Chondrocyte (in vitro differentiated cells): ENCODE results near the gene SNW1. TPM values are rescaled to one million over a fixed set of nuclear protein-coding genes. Genes with fewer than 3 reads are reported as not detected.

Source experiments
- DNase-seq: peaks from one replicate; pipeline ENCODE4 v3.0.0; 2021; ENCODE audit warnings: mixed read lengths, low spot score
- H3K27ac Mint-ChIP-seq: one replicate; pipeline ENCODE4 v1.8.0; 2021; ENCODE audit warnings: mild to moderate bottlenecking, moderate library complexity, mixed read lengths; ENCODE audit not compliant: unreplicated experiment
- H3K27me3 Mint-ChIP-seq: 2 replicates; pipeline ENCODE4 v1.8.0; 2021; ENCODE audit warnings: low read depth, mixed read lengths
- H3K36me3 Mint-ChIP-seq: 2 replicates; pipeline ENCODE4 v1.8.0; 2021; ENCODE audit warnings: low read depth, mixed read lengths
- H3K4me1 Mint-ChIP-seq: 2 replicates; pipeline ENCODE4 v1.8.0; 2021; ENCODE audit warnings: low read depth, mild to moderate bottlenecking, mixed read lengths
- H3K4me3 Mint-ChIP-seq: one replicate; pipeline ENCODE4 v1.8.0; 2021; ENCODE audit warnings: mild to moderate bottlenecking, moderate library complexity, mixed read lengths; ENCODE audit not compliant: unreplicated experiment
- H3K9me3 Mint-ChIP-seq: 2 replicates; pipeline ENCODE4 v1.8.0; 2021; ENCODE audit warnings: low read depth, mixed read lengths
- CTCF ChIP-seq: fragments of 200-600 bp; sonication (generic); IDR thresholded peaks from 2 replicates; pipeline ENCODE4 v1.5.0; 2021; ENCODE audit warnings: antibody characterized with exemption, mild to moderate bottlenecking, moderate library complexity
- total RNA-seq: library from RNA; stranded (reverse); gene quantifications from 3 replicates; pipeline ENCODE4 v1.2.1, GENCODE V29; 2021

SNW1 gene
- total RNA-seq, 1 donor from 2014 or later: 61.7 TPM

GRCh38 chr14:77746064-77746702 is 14.8 kb downstream of the SNW1 start:
- Mint-ChIP-seq H3K36me3 (peaks cover 23% of the 10 kb centered on the region), H3K9me3 (no peaks in the 10 kb centered on the region), H3K27ac (no peak overlapping the region), H3K4me1 (peaks cover 4% of the 10 kb centered on the region), H3K4me3 (no peak overlapping the region), H3K27me3 (no peaks in the 10 kb centered on the region)
- TF ChIP-seq CTCF: no peak
- DNase-seq: no peak

GRCh38 chr14:77741438-77741837 is 19.5 kb downstream of the SNW1 start:
- no peak for TF ChIP-seq CTCF
- Mint-ChIP-seq H3K4me1 (peaks cover 4% of the 10 kb centered on the region), H3K4me3 (no peak overlapping the region), H3K27ac (no peak overlapping the region), H3K27me3 (no peaks in the 10 kb centered on the region), H3K9me3 (no peaks in the 10 kb centered on the region), H3K36me3 (peaks cover 17% of the 10 kb centered on the region)
- DNase-seq: no peak

GRCh38 chr14:77738559-77739250 is 22.3 kb downstream of the SNW1 start:
- Mint-ChIP-seq H3K9me3 (no peaks in the 10 kb centered on the region), H3K4me1 (no peaks in the 10 kb centered on the region), H3K27ac (no peak overlapping the region), H3K27me3 (no peaks in the 10 kb centered on the region), H3K36me3 (peaks cover 22% of the 10 kb centered on the region), H3K4me3 (no peak overlapping the region)
- DNase-seq: no peak
- no peak for TF ChIP-seq CTCF

- Mint-ChIP-seq H3K27ac (no peak overlapping the region), H3K27me3 (no peaks in the 10 kb centered on the region)
Observed at GRCh38 chr14:77730976-77731497, 29.9 kb downstream of the SNW1 start.

More at GRCh38 chr14:77730976-77731497, 29.9 kb downstream of the SNW1 start:
- H3K4me1 Mint-ChIP-seq: peaks cover 3% of the 10 kb centered on the region
- peaks cover 48% of the 10 kb centered on the region for H3K36me3 Mint-ChIP-seq
- no peak for TF ChIP-seq CTCF
- no peak overlapping the region for H3K4me3 Mint-ChIP-seq
- no peak for DNase-seq
- H3K9me3 Mint-ChIP-seq: no peaks in the 10 kb centered on the region
